GM12873 (cell line): ENCODE results near the gene SCYL2.

Experiments
- CTCF ChIP-seq: IDR thresholded peaks from 2 replicates; pipeline ENCODE4 v1.5.1; 2012; ENCODE audit warnings: low read depth, mild to moderate bottlenecking, moderate library complexity, low read length, control low read depth; ENCODE audit not compliant: insufficient read depth; ENCODE audit errors: missing control alignments

The SCYL2 gene

GRCh38 chr12:100359822-100360221 lies 92.8 kb downstream of the SCYL2 start:
- no peak for TF ChIP-seq CTCF

GRCh38 chr12:100360450-100360849 lies 93.5 kb downstream of the SCYL2 start:
- no peak for TF ChIP-seq CTCF

GRCh38 chr12:100364324-100364723 lies 97.3 kb downstream of the SCYL2 start:
- TF ChIP-seq CTCF: no peak

GRCh38 chr12:100365411-100365810 lies 98.4 kb downstream of the SCYL2 start:
- no peak for TF ChIP-seq CTCF

GRCh38 chr12:100368066-100368465 lies 101.1 kb downstream of the SCYL2 start:
- no peak for TF ChIP-seq CTCF

GRCh38 chr12:100371146-100371545 lies 104.2 kb downstream of the SCYL2 start:
- no peak for TF ChIP-seq CTCF

- TF ChIP-seq CTCF: no peak
These were observed 106.1 kb downstream of the SCYL2 start for GRCh38 chr12:100372853-100373640.
